ENCODE results near the gene TBC1D1.
A peak's percentile ranks its signal among the peaks of the same experiment; 100 is the strongest.

TBC1D1 gene

GRCh38 chr4:38178392-38178995 is 287.6 kb downstream of the TBC1D1 start:
- DNase-seq: no peak

GRCh38 chr4:38179690-38180377 is 288.9 kb downstream of the TBC1D1 start:
- DNase-seq: peak; percentile 79

GRCh38 chr4:38180456-38180855 is 289.6 kb downstream of the TBC1D1 start:
- no peak for DNase-seq

GRCh38 chr4:38181286-38181685 is 290.4 kb downstream of the TBC1D1 start:
- no peak for DNase-seq

GRCh38 chr4:38182334-38182998 is 291.6 kb downstream of the TBC1D1 start:
- DNase-seq: no peak

GRCh38 chr4:38184404-38184803 is 293.5 kb downstream of the TBC1D1 start:
- DNase-seq: no peak

GRCh38 chr4:38185406-38186144 is 294.7 kb downstream of the TBC1D1 start:
- no peak for DNase-seq

- DNase-seq: no peak
These were observed 297.3 kb downstream of the TBC1D1 start for GRCh38 chr4:38188136-38188535.

- DNase-seq: no peak
These were observed 297.8 kb downstream of the TBC1D1 start for GRCh38 chr4:38188631-38189101.
